Type B pancreatic cell (in vitro differentiated cells): ENCODE data around the gene ATXN3L. TPM values are rescaled to one million over a fixed set of nuclear protein-coding genes. Genes with fewer than 3 reads are reported as not detected.

Source experiments
- DNase-seq: peaks from one replicate; pipeline ENCODE4 v3.0.0; 2021; ENCODE audit warnings: mixed read lengths; ENCODE audit not compliant: unreplicated experiment; ENCODE audit errors: extremely low spot score
- H3K27ac Mint-ChIP-seq: 2 replicates; pipeline ENCODE4 v1.8.0; 2021; ENCODE audit warnings: mild to moderate bottlenecking, mixed read lengths
- H3K27me3 Mint-ChIP-seq: 2 replicates; pipeline ENCODE4 v1.8.0; 2021; ENCODE audit warnings: mixed read lengths
- H3K36me3 Mint-ChIP-seq: 2 replicates; pipeline ENCODE4 v1.8.0; 2021; ENCODE audit warnings: mixed read lengths
- H3K4me1 Mint-ChIP-seq: one replicate; pipeline ENCODE4 v1.8.0; 2021; ENCODE audit warnings: mixed read lengths; ENCODE audit not compliant: unreplicated experiment
- H3K4me3 Mint-ChIP-seq: 2 replicates; pipeline ENCODE4 v1.8.0; 2021; ENCODE audit warnings: mild to moderate bottlenecking, mixed read lengths
- H3K9me3 Mint-ChIP-seq: 2 replicates; pipeline ENCODE4 v1.8.0; 2021; ENCODE audit warnings: mixed read lengths
- CTCF ChIP-seq: fragments of 200-600 bp; sonication (generic); conservative IDR thresholded peaks from 2 replicates; pipeline ENCODE4 v1.5.0; 2021; ENCODE audit warnings: antibody characterized with exemption, mild to moderate bottlenecking
- total RNA-seq: library from RNA; stranded (reverse); gene quantifications from 2 replicates; pipeline ENCODE4 v1.2.1, GENCODE V29; 2021; ENCODE audit warnings: low replicate concordance

ATXN3L gene
- total RNA-seq, 1 donor from 2014 or later, result not detected

GRCh38 chrX:13364230-13364857, 44.5 kb upstream of the ATXN3L start:
- H3K27ac Mint-ChIP-seq, result no peak overlapping the region
- H3K9me3 Mint-ChIP-seq, result no peaks in the 10 kb centered on the region
- no peak for DNase-seq
- no peak overlapping the region for H3K4me3 Mint-ChIP-seq
- no peak for TF ChIP-seq CTCF
- H3K36me3 Mint-ChIP-seq, result no peaks in the 10 kb centered on the region
- H3K4me1 Mint-ChIP-seq, result peaks cover 3% of the 10 kb centered on the region
- H3K27me3 Mint-ChIP-seq, result no peaks in the 10 kb centered on the region

- Mint-ChIP-seq H3K4me3 (no peak overlapping the region), H3K27ac (no peak overlapping the region), H3K36me3 (no peaks in the 10 kb centered on the region), H3K4me1 (no peaks in the 10 kb centered on the region), H3K9me3 (no peaks in the 10 kb centered on the region), H3K27me3 (no peaks in the 10 kb centered on the region)
- no peak for TF ChIP-seq CTCF
- DNase-seq, result no peak
Measured at GRCh38 chrX:13360146-13360545, 40.3 kb upstream of the ATXN3L start.

GRCh38 chrX:13357925-13358324, 38.1 kb upstream of the ATXN3L start:
- DNase-seq, result no peak
- no peaks in the 10 kb centered on the region for H3K9me3 Mint-ChIP-seq
- H3K36me3 Mint-ChIP-seq, result no peaks in the 10 kb centered on the region
- no peaks in the 10 kb centered on the region for H3K27me3 Mint-ChIP-seq
- no peak overlapping the region for H3K4me3 Mint-ChIP-seq
- H3K27ac Mint-ChIP-seq, result no peak overlapping the region
- no peaks in the 10 kb centered on the region for H3K4me1 Mint-ChIP-seq
- no peak for TF ChIP-seq CTCF

GRCh38 chrX:13346646-13347045, 26.8 kb upstream of the ATXN3L start:
- H3K4me1 Mint-ChIP-seq, result no peaks in the 10 kb centered on the region
- no peak for TF ChIP-seq CTCF
- no peak overlapping the region for H3K27ac Mint-ChIP-seq
- peaks cover 4% of the 10 kb centered on the region for H3K9me3 Mint-ChIP-seq
- H3K36me3 Mint-ChIP-seq, result no peaks in the 10 kb centered on the region
- no peaks in the 10 kb centered on the region for H3K27me3 Mint-ChIP-seq
- H3K4me3 Mint-ChIP-seq, result no peak overlapping the region
- no peak for DNase-seq

- Mint-ChIP-seq H3K36me3 (no peaks in the 10 kb centered on the region), H3K27ac (no peak overlapping the region), H3K4me1 (no peaks in the 10 kb centered on the region), H3K4me3 (no peak overlapping the region), H3K27me3 (no peaks in the 10 kb centered on the region), H3K9me3 (peaks cover 4% of the 10 kb centered on the region)
- DNase-seq, result no peak
- no peak for TF ChIP-seq CTCF
Measured at GRCh38 chrX:13345438-13345837, 25.6 kb upstream of the ATXN3L start.

- Mint-ChIP-seq H3K9me3 (peaks cover 3% of the 10 kb centered on the region), H3K27ac (no peak overlapping the region), H3K27me3 (no peaks in the 10 kb centered on the region), H3K36me3 (no peaks in the 10 kb centered on the region), H3K4me1 (no peaks in the 10 kb centered on the region), H3K4me3 (no peak overlapping the region)
- DNase-seq, result no peak
- no peak for TF ChIP-seq CTCF
Measured at GRCh38 chrX:13345037-13345436, 25.2 kb upstream of the ATXN3L start.
